Left renal pelvis (tissue), 4 donors: ENCODE measurements around the gene MTHFD1. TPM values are rescaled to one million over a fixed set of nuclear protein-coding genes. Genes with fewer than 3 reads are reported as not detected.
A peak's percentile ranks its signal among the peaks of the same experiment; 100 is the strongest.
"Not testable (repeated sequence)": the region's sequence is repeated elsewhere in the genome, so short reads cannot be mapped to it uniquely, and the experiment has no call there.

ENCODE experiments used
- DNase-seq, 4 donors: peaks; one replicate each; pipeline ENCODE4 v3.0.0-alpha.2; 2013; ENCODE audit warnings: low read depth in 4 of 4, low spot score in 3 of 4
- polyA plus RNA-seq, 4 donors: library from polyadenylated mRNA; unstranded; fragments of 120-200 nt; gene quantifications; one replicate each; pipeline ENCODE4 v1.2.1, GENCODE V29; 2013; ENCODE audit not compliant: insufficient read length in 4 of 4

MTHFD1 gene
- polyA plus RNA-seq = 100 to 1,000 TPM in 1 of 4 donors, 10 to 100 TPM in 3; 61.8 to 103 (median 80.3) TPM

GRCh38 chr14:64387782-64388532 lies at the start of gene MTHFD1:
Gene MTHFD1, plus strand, starts transcription at chr14:64388353. Its CDS starts 75 bp downstream, at chr14:64388428.
- peak; percentile 98 for DNase-seq

- DNase-seq = peak; percentile 93 to 96 (median 94)
Observed at GRCh38 chr14:64338616-64339316, 49.4 kb upstream of the MTHFD1 start.

GRCh38 chr14:64340560-64341196 lies 47.5 kb upstream of the MTHFD1 start:
- no peak for DNase-seq

GRCh38 chr14:64347748-64348147 lies 40.4 kb upstream of the MTHFD1 start:
- DNase-seq = no peak

- no peak for DNase-seq
Observed at GRCh38 chr14:64349741-64350490, 38.2 kb upstream of the MTHFD1 start.

GRCh38 chr14:64363265-64363846 lies 24.8 kb upstream of the MTHFD1 start:
- DNase-seq = no peak

- no peak for DNase-seq
Observed at GRCh38 chr14:64364907-64365306, 23.2 kb upstream of the MTHFD1 start.

- DNase-seq = not testable (repeated sequence)
Observed at GRCh38 chr14:64365358-64365889, 22.7 kb upstream of the MTHFD1 start.

GRCh38 chr14:64369201-64369600 lies 19.0 kb upstream of the MTHFD1 start:
- DNase-seq = no peak

- peak in 1 of 4 donors; percentile 18 for DNase-seq
Observed at GRCh38 chr14:64387232-64387781, 846 bp upstream of the MTHFD1 start.

GRCh38 chr14:64388533-64389285 lies 556 bp downstream of the MTHFD1 start:
- peak in 2 of 4 donors; percentile 3 to 8 for DNase-seq

- no peak for DNase-seq
Observed at GRCh38 chr14:64391113-64391725, 3.1 kb downstream of the MTHFD1 start.

GRCh38 chr14:64391986-64392385 lies 3.8 kb downstream of the MTHFD1 start:
- no peak for DNase-seq

- DNase-seq = not testable (repeated sequence)
Observed at GRCh38 chr14:64393189-64393726, 5.1 kb downstream of the MTHFD1 start.

GRCh38 chr14:64394423-64394822 lies 6.3 kb downstream of the MTHFD1 start:
- DNase-seq = no peak

GRCh38 chr14:64394977-64395633 lies 7.0 kb downstream of the MTHFD1 start:
- no peak for DNase-seq

GRCh38 chr14:64400829-64401459 lies 12.8 kb downstream of the MTHFD1 start:
- DNase-seq = no peak
